ENCODE measurements around the gene APLNR.

Gene APLNR

DNA sequence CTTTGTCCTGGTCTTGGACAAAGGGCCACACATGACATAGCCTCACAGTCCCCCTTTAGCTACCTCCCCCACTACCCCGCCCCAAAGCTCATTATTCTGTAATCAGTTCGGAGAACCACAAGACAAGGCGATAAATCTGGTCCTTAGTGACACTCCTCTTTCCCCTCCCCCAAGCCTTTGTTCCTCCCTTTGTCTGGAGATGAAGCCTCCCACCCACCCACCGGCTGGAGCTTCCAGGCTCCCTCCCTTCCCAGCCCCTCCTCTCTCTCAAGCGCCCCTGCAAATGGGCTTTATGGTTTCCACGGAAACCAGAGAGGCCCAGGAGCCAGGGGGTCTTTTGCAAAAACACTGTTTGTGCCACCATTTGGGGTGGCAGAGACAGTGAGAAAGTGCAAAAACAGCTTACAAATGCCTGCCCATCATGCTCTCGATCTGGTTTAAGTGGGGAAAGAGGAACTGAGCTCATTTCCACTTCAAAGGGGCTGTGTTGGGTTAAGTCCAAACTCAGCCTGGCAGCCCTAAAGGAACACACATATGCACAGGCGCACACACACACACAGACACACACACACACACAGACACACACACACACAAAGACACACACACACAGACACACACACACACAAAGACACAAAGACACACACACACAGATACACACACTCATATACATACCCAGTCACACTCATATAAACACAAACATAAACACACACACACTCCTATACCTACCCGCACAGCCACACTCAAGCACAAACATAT, 23.5 kb downstream of the APLNR start:
- Histone ChIP-seq H3K36me3 (ENCODE audit: insufficient read depth, low read depth, low read length) (no peaks in the 10 kb centered on the region), H3K9ac (ENCODE audit: low read depth, low read length) (peak overlapping the region; percentile 62; the same call in 1 of the 2 replicates), H3K9me3 (ENCODE audit: insufficient read depth, low read depth, low read length) (no peaks in the 10 kb centered on the region), H3K27ac (ENCODE audit: low read length) (peak overlapping the region; percentile 0), H3K4me1 (ENCODE audit: insufficient read depth, low read length) (peaks cover 20% of the 10 kb centered on the region; the same call in 1 of the 2 replicates), H3K27me3 (ENCODE audit: insufficient read depth, low read length) (no peaks in the 10 kb centered on the region), H3K4me3 (ENCODE audit: low read length) (peak overlapping the region; percentile 48; the same call in 1 of the 2 replicates)

DNA sequence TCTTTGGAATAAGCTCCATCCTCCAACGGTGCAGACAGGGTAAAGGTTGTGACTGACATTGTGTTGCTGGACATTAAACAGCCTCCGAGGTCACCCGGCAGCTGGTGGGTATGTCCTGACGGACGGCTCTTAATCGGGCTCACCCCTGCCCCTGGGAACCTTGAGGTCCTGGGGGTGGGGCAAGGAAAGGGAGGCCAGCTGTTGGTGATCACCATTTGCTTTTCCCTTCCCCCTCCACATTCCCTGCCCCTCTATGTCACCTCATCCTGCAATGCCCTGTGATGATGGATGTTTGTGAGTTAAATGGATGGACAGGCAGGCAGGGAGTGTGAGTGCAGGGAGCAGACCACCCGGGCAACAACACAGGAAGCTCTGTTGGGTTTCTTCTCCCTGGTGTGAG, 26.3 kb downstream of the APLNR start:
- Histone ChIP-seq H3K4me1 (ENCODE audit: insufficient read depth, low read length) (peaks cover 21% of the 10 kb centered on the region; the same call in 1 of the 2 replicates), H3K9me3 (ENCODE audit: insufficient read depth, low read depth, low read length) (no peaks in the 10 kb centered on the region), H3K36me3 (ENCODE audit: insufficient read depth, low read depth, low read length) (no peaks in the 10 kb centered on the region), H3K27me3 (ENCODE audit: insufficient read depth, low read length) (no peaks in the 10 kb centered on the region), H3K9ac (ENCODE audit: low read depth, low read length) (no peak overlapping the region; the same call in 1 of the 2 replicates), H3K4me3 (ENCODE audit: low read length) (no peak overlapping the region), H3K27ac (ENCODE audit: low read length) (no peak overlapping the region)

DNA sequence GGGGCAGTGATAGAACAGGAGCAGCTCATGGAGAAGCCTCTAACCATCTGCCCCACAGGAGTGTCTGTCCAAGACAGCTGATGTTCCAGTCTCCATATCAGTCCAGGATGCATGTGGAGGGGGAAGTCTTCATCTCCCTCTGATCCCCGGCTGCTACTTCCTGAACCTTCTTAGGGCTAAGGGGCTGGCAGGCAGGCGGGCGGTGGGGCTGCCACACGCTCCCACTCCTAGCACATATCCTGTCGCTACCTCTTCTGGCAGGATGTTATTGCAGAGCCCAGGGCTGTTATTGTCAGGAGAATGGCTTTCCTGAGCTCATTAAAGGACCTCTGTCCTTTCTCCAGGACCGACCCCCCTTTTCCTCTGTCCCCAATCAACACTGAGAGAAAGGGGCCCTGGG, 29.9 kb downstream of the APLNR start:
- no peaks in the 10 kb centered on the region for H3K27me3 ChIP-seq (ENCODE audit: insufficient read depth, low read length)
- H3K9ac ChIP-seq (ENCODE audit: low read depth, low read length), result no peak overlapping the region
- no peak overlapping the region for H3K27ac ChIP-seq (ENCODE audit: low read length)
- H3K4me3 ChIP-seq (ENCODE audit: low read length), result no peak overlapping the region
- H3K36me3 ChIP-seq (ENCODE audit: insufficient read depth, low read depth, low read length), result no peaks in the 10 kb centered on the region
- H3K9me3 ChIP-seq (ENCODE audit: insufficient read depth, low read depth, low read length), result no peaks in the 10 kb centered on the region
- H3K4me1 ChIP-seq (ENCODE audit: insufficient read depth, low read length), result peaks cover 17% of the 10 kb centered on the region; the same call in 1 of the 2 replicates

DNA sequence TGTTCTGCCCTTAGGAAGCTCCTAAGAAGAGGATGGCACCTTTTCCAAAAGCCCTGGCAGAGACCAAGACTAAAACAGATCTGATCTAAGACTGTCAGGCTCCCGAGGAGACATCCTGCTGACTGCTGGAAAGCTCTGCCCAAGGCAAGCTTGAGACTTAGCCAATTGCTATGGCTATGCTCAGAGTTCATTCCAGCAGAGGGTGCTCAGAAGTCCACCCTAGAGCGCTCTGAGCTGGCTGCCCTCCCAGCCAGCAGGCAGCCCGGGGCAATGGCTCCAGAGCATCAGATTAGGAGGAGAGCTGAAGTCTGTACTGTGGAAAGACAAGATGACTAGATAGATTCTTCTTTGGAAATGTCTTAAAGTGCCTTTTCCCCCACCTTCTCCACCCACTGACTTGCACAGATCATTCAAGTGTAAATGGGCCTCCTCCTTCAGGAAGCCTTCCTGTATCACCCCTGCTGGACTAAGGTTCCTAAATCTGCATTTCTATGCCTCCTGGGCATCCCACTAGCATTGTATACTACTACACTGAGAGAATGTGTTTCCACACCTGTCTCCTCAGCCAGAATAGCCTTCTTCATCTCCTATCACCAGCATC, 31.9 kb downstream of the APLNR start:
- Histone ChIP-seq H3K4me3 (ENCODE audit: low read length) (peak overlapping the region; percentile 42; the same call in 1 of the 2 replicates), H3K27me3 (ENCODE audit: insufficient read depth, low read length) (no peaks in the 10 kb centered on the region), H3K9me3 (ENCODE audit: insufficient read depth, low read depth, low read length) (no peaks in the 10 kb centered on the region), H3K9ac (ENCODE audit: low read depth, low read length) (peak overlapping the region; percentile 49; the same call in 1 of the 2 replicates), H3K27ac (ENCODE audit: low read length) (peak overlapping the region; percentile 22), H3K36me3 (ENCODE audit: insufficient read depth, low read depth, low read length) (no peaks in the 10 kb centered on the region), H3K4me1 (ENCODE audit: insufficient read depth, low read length) (peaks cover 17% of the 10 kb centered on the region; the same call in 1 of the 2 replicates)

DNA sequence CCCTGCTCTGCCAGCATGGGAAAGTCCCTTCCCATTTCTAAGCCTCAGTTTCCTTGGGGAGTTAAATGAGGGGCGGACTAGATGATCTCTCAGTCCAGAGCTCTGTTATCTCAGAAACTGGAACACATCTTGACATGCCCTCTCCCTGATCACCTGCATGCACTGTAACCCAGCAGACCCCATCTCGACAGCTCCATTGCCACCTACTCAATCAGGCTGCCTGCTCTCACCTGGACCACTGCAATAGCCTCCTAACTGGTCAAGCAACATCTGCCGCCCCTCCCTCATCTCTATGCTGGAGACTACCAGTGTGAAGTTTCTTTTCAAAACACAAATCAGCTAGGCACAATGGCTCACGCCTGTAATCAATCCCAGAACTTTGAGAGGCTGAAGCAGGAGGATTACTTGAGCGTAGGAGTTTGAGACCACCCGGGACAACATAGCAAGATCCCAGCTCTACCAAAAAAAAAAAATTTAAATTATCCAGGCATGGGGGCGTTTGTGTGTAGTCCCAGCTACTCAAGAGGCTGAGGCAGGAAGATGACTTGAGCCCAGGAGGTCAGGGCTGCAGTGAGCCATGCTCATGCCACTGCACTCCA, 33.1 kb downstream of the APLNR start:
- Histone ChIP-seq H3K27me3 (ENCODE audit: insufficient read depth, low read length) (no peaks in the 10 kb centered on the region), H3K9me3 (ENCODE audit: insufficient read depth, low read depth, low read length) (no peaks in the 10 kb centered on the region)

DNA sequence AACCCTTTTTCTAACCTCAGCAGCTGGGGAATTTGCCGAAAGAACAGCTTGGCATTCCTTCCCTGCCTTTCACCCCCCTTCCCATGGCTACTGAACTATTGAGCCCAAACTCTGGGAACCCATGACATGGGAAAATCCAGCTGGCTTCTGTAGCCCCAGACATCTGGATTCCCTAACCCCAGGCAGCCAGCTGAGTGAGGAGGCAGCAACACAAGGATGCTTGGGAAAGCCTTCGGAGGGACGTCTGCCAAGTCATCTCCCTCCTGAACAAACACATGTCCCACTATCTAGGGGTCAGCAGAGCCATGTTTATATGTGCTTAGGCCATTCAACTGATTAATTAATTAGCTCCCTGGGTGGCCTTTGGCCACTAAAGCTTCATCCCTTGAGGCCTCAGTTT, 33.7 kb downstream of the APLNR start:
- peaks cover 17% of the 10 kb centered on the region; the same call in 1 of the 2 replicates for H3K4me1 ChIP-seq (ENCODE audit: insufficient read depth, low read length)
- no peaks in the 10 kb centered on the region for H3K9me3 ChIP-seq (ENCODE audit: insufficient read depth, low read depth, low read length)
- no peak overlapping the region for H3K9ac ChIP-seq (ENCODE audit: low read depth, low read length)
- H3K27me3 ChIP-seq (ENCODE audit: insufficient read depth, low read length), result no peaks in the 10 kb centered on the region
- no peak overlapping the region for H3K4me3 ChIP-seq (ENCODE audit: low read length)
- H3K27ac ChIP-seq (ENCODE audit: low read length), result no peak overlapping the region
- H3K36me3 ChIP-seq (ENCODE audit: insufficient read depth, low read depth, low read length), result no peaks in the 10 kb centered on the region

More for the DNA sequence above, 33.1 kb downstream of the APLNR start:
- Histone ChIP-seq H3K36me3 (ENCODE audit: insufficient read depth, low read depth, low read length) (no peaks in the 10 kb centered on the region), H3K27ac (ENCODE audit: low read length) (no peak overlapping the region), H3K4me3 (ENCODE audit: low read length) (no peak overlapping the region), H3K9ac (ENCODE audit: low read depth, low read length) (no peak overlapping the region), H3K4me1 (ENCODE audit: insufficient read depth, low read length) (peaks cover 17% of the 10 kb centered on the region; the same call in 1 of the 2 replicates)

DNA sequence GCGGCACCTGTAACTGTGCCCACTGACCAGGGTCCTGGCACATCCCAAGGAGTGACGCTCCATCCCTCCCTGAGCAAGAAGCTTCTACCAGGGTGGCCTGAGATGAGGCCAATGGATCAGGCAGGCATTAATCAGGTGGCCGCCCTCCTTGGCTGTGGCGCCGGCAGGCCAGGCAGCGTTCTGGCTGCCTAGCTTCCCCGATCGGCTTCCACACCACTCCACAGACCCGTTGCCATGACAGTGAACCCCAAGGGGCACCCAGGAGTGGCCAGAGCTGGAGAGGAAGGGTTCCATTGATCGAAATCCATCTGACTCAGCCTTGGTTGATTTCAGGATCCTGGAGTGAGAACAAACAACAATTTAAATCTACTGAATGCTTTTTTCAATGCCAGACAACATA, 34.8 kb downstream of the APLNR start:
- no peak overlapping the region for H3K27ac ChIP-seq (ENCODE audit: low read length)
- no peaks in the 10 kb centered on the region for H3K27me3 ChIP-seq (ENCODE audit: insufficient read depth, low read length)
- no peaks in the 10 kb centered on the region for H3K36me3 ChIP-seq (ENCODE audit: insufficient read depth, low read depth, low read length)
- H3K4me3 ChIP-seq (ENCODE audit: low read length), result no peak overlapping the region
- peaks cover 17% of the 10 kb centered on the region; the same call in 1 of the 2 replicates for H3K4me1 ChIP-seq (ENCODE audit: insufficient read depth, low read length)
- H3K9me3 ChIP-seq (ENCODE audit: insufficient read depth, low read depth, low read length), result no peaks in the 10 kb centered on the region
- H3K9ac ChIP-seq (ENCODE audit: low read depth, low read length), result no peak overlapping the region

DNA sequence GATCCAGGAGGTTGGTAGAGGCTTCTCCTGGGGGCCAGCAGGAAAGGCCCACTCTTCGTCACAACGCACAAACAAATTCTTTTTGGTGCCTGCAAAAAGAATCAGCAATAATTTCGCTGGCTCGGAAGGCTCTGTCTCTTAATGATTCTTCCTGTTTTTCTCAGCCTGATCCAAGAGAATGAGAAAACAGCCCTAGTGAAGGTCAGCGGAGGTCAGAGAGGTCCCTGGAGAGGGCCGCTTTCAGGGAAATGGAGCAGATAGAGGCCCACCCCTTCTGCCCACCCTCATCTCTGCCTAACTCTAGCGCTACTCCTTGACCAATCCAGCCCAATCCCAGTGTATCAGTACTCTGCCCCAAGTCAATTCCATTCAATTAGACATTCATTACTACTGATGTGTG, 36.1 kb downstream of the APLNR start:
- peaks cover 17% of the 10 kb centered on the region; the same call in 1 of the 2 replicates for H3K4me1 ChIP-seq (ENCODE audit: insufficient read depth, low read length)
- no peak overlapping the region for H3K4me3 ChIP-seq (ENCODE audit: low read length)
- no peak overlapping the region for H3K9ac ChIP-seq (ENCODE audit: low read depth, low read length)
- no peaks in the 10 kb centered on the region for H3K27me3 ChIP-seq (ENCODE audit: insufficient read depth, low read length)
- no peaks in the 10 kb centered on the region for H3K9me3 ChIP-seq (ENCODE audit: insufficient read depth, low read depth, low read length)
- H3K36me3 ChIP-seq (ENCODE audit: insufficient read depth, low read depth, low read length), result no peaks in the 10 kb centered on the region
- H3K27ac ChIP-seq (ENCODE audit: low read length), result no peak overlapping the region

DNA sequence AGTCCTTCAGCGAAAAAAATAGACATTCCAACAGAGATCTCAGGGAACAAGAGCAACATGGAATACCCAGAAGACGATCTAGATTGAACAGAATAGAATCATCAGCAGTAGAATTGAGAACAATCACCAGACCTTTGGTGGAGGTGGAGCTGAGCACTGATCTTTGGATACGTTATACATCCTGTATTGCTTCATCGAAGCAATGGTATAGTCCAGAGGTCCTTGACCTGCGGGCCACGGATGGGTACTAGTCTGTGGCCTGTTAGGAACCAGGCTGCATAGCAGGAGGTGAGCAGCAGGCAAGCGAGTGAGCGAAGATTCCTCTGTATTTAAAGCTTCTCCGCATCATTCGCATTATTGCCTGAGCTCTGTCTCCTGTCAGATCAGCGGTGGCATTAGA, 37.7 kb downstream of the APLNR start:
- Histone ChIP-seq H3K4me1 (ENCODE audit: insufficient read depth, low read length) (peaks cover 7% of the 10 kb centered on the region; the same call in 1 of the 2 replicates), H3K9ac (ENCODE audit: low read depth, low read length) (no peak overlapping the region), H3K9me3 (ENCODE audit: insufficient read depth, low read depth, low read length) (no peaks in the 10 kb centered on the region), H3K27me3 (ENCODE audit: insufficient read depth, low read length) (no peaks in the 10 kb centered on the region), H3K27ac (ENCODE audit: low read length) (no peak overlapping the region), H3K4me3 (ENCODE audit: low read length) (no peak overlapping the region), H3K36me3 (ENCODE audit: insufficient read depth, low read depth, low read length) (no peaks in the 10 kb centered on the region)

DNA sequence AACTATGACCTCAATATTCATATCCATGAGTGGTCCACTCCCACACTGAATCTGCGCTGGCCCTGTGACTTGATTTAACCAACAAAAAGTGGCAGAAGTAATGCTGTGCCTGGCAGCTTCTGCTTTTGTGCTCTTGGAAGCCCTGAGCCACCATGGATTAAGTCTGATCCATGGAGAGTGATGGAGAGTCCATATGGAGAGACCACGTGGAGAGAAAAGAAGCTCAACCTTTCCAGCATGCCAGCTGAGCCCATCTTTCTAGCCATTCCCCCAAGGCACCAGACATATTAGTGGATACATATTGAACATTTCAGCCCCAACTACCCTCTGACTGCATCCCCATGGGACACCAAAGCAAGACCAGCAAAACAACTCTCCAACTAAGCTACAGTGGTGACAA, 39.3 kb downstream of the APLNR start:
- Histone ChIP-seq H3K27me3 (ENCODE audit: insufficient read depth, low read length) (no peaks in the 10 kb centered on the region), H3K36me3 (ENCODE audit: insufficient read depth, low read depth, low read length) (no peaks in the 10 kb centered on the region), H3K4me1 (ENCODE audit: insufficient read depth, low read length) (0 out of 2 replicates have a peak, but pooled peaks cover 2% of the 10 kb centered on the region), H3K27ac (ENCODE audit: low read length) (no peak overlapping the region), H3K9me3 (ENCODE audit: insufficient read depth, low read depth, low read length) (no peaks in the 10 kb centered on the region), H3K4me3 (ENCODE audit: low read length) (no peak overlapping the region), H3K9ac (ENCODE audit: low read depth, low read length) (no peak overlapping the region)

DNA sequence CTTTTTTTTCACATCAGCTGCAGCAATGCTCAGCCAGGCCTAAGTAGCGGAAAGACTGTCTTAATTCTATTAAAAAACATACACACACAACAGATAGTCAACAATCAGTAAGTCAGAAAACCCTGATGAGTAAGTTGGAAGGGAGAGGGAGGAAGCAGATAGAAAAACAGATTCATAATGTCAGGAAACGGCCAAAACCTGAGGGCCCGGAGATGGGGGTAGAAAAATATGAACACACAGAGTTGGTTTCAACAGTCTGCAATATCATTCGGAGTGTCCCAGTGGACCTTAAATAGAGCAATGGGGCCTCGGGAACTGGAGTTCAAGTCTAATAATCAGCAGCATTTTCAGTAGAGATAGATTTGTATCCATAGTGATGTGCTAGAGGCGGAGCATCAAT, 40.5 kb downstream of the APLNR start:
- no peak overlapping the region for H3K9ac ChIP-seq (ENCODE audit: low read depth, low read length)
- no peak overlapping the region for H3K27ac ChIP-seq (ENCODE audit: low read length)
- no peak overlapping the region for H3K4me3 ChIP-seq (ENCODE audit: low read length)
- H3K27me3 ChIP-seq (ENCODE audit: insufficient read depth, low read length), result no peaks in the 10 kb centered on the region
- H3K4me1 ChIP-seq (ENCODE audit: insufficient read depth, low read length), result 0 out of 2 replicates have a peak, but pooled peaks cover 2% of the 10 kb centered on the region
- no peaks in the 10 kb centered on the region for H3K9me3 ChIP-seq (ENCODE audit: insufficient read depth, low read depth, low read length)
- H3K36me3 ChIP-seq (ENCODE audit: insufficient read depth, low read depth, low read length), result no peaks in the 10 kb centered on the region
